Vagina (tissue), 2 donors: ENCODE results near the gene KLF3. TPM values are rescaled to one million over a fixed set of nuclear protein-coding genes. Genes with fewer than 3 reads are reported as not detected.

Source experiments
- DNase-seq, 2 donors: peaks; one replicate each; pipeline ENCODE4 v3.0.0-alpha.2; 2017; ENCODE audit errors: extremely low spot score in 2 of 2
- H3K27ac ChIP-seq: fragments of 200-600 bp; sonication (generic); one replicate; pipeline ENCODE4 v1.5.1; 2019
- H3K27me3 ChIP-seq: fragments of 200-600 bp; sonication (generic); one replicate; pipeline ENCODE4 v1.5.1; 2019
- H3K36me3 ChIP-seq, 2 donors: fragments of 200-600 bp; sonication (generic); one replicate each; pipeline ENCODE4 v1.5.1; 2017 to 2019
- H3K4me1 ChIP-seq: fragments of 200-600 bp; sonication (generic); one replicate; pipeline ENCODE4 v1.5.1; 2019
- H3K4me3 ChIP-seq, 2 donors: fragments of 200-600 bp; sonication (generic); 1 replicate in 1 of 2; 2 replicates in 1 of 2; pipeline ENCODE4 v1.5.1; 2016 to 2019
- H3K9me3 ChIP-seq: fragments of 200-600 bp; sonication (generic); one replicate; pipeline ENCODE4 v1.5.1; 2019
- POLR2A ChIP-seq, 2 donors: fragments of 450-650 bp; IDR thresholded peaks; one replicate each; pipeline ENCODE4 v1.6.1; 2017; ENCODE audit warnings: antibody characterized with exemption in 2 of 2, mild to moderate bottlenecking in 2 of 2, moderate library complexity in 2 of 2
- POLR2AphosphoS5 ChIP-seq, 2 donors: sonication (generic); formaldehyde crosslinking; IDR thresholded peaks; one replicate each; pipeline ENCODE4 v1.9.0; 2017; ENCODE audit warnings: antibody characterized with exemption in 2 of 2, mild to moderate bottlenecking in 2 of 2, low read depth in 1 of 2; ENCODE audit not compliant: insufficient read depth in 1 of 2
- intact Hi-C: fragments of 100-400 bp; cut with DNase I; formaldehyde crosslinking; loops from one replicate; pipeline ENCODE4 v1.15.1; 2023
- total RNA-seq: library from RNA; depleted of rRNA; stranded (reverse); fragments of >200 nt; gene quantifications from one replicate; pipeline ENCODE4 v1.2.3, GENCODE V29; 2016
- TF ChIP-seq, protein P1 (sequence below), 3 experiments: fragments of 450-650 bp in 2 of 3; fragments of 200-600 bp in 1 of 3; sonication (generic) in 1 of 3; IDR thresholded peaks; one replicate each; pipeline ENCODE4 v1.5.1; 2017 to 2019; ENCODE audit warnings: antibody characterized with exemption in 3 of 3, mild to moderate bottlenecking in 2 of 3, moderate library complexity in 2 of 3

KLF3 gene
- 85.4 TPM for total RNA-seq

DNA sequence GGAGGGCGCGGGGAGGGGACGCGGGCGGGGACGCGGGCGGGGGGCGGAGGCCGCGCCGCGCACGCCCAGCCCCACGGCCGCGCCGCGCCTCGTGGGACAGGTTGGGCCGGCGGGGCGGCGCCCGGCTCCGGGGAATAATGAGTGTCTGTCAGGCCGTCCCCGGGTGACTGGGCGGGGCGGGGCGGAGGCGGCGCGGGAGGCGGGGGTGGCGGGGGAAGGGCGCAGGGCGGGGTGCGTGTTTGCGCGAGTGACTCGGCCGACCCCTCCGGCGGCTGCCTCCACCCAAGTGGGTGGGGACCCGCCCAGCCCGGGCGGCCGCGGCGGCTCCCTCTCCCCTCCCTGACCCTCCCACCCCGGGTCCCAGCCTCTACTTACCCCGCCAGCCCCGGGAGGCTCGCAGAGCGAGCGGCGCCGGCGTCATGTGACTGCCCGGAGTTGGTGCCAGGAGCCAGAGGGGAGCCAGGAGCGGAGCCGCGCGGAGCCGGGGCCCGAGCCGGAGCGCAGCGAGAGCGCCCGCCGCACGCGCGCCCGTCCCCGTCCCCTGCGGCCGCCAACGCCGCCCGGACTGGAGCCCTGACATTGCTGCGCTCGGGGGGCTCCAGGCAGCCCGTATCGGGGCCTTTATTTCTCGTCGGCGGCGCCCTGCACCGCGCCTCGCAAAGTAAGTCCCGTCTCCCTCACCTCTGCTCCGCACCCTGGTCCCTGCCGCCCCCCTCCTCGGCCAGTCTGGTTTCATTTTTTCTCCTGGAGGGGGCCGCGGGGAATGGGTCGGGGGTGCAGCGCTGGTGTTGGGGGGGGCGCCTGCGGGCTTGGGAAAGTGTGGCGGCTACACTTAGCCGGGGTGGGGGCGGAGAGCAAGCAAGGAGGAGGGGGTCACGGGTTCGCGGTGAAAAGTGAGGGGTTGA, at the start of gene KLF3:
KLF3 (plus strand) TSS at position 399 of the 905 bp plus-strand sequence. CDS start 16,427 bp downstream, outside the sequence.
- Histone ChIP-seq H3K27ac (peak within 1 kb of the TSS; percentile 98), H3K27me3 (no peaks in the 10 kb centered on the region), H3K4me1 (peaks cover 44% of the 10 kb centered on the region), H3K9me3 (no peaks in the 10 kb centered on the region), H3K4me3 (peak within 1 kb of the TSS; percentile 88 to 90), H3K36me3 (no peaks in the 10 kb centered on the region)
- peak in 1 of 2 donors; percentile 85 for TF ChIP-seq POLR2A (IDR thresholded peaks at IDR 0.05)
- peak in 1 of 2 donors; percentile 76 for TF ChIP-seq POLR2AphosphoS5 (IDR thresholded peaks at IDR 0.05; ENCODE audit: insufficient read depth in 1 of 2, low read depth in 1 of 2)
- TF ChIP-seq, protein P1, sequence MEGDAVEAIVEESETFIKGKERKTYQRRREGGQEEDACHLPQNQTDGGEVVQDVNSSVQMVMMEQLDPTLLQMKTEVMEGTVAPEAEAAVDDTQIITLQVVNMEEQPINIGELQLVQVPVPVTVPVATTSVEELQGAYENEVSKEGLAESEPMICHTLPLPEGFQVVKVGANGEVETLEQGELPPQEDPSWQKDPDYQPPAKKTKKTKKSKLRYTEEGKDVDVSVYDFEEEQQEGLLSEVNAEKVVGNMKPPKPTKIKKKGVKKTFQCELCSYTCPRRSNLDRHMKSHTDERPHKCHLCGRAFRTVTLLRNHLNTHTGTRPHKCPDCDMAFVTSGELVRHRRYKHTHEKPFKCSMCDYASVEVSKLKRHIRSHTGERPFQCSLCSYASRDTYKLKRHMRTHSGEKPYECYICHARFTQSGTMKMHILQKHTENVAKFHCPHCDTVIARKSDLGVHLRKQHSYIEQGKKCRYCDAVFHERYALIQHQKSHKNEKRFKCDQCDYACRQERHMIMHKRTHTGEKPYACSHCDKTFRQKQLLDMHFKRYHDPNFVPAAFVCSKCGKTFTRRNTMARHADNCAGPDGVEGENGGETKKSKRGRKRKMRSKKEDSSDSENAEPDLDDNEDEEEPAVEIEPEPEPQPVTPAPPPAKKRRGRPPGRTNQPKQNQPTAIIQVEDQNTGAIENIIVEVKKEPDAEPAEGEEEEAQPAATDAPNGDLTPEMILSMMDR (IDR thresholded peaks at IDR 0.05) = no peak
- peak in 1 of 2 donors; percentile 97 for DNase-seq
- intact Hi-C loops = loop anchor here (5.0 to 10.0 kb wide), 2 partner anchors 279 to 347 kb away; no protein-coding TSS in a partner anchor

DNA sequence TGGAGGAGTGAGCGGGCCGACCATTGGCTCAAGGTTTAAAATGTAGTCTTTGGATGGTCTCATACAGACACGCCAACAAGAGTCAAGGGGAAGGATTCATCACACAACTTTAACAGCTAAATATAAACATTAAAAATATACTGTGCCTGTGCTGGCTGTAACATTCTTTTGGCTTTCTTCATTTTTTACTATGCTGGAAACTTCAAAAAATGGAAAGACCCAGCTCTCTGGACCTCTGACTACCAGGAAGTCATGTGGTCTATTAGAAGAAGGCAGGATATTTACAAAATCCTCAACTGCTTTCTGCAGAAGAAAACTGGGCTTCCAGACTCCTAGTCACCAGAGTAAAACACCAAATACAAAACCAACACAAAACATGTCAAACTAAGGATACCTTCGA, 49.8 kb upstream of the KLF3 start:
- TF ChIP-seq POLR2A (IDR thresholded peaks at IDR 0.05) = no peak
- TF ChIP-seq, protein P1 (IDR thresholded peaks at IDR 0.05) = no peak
- no peak for TF ChIP-seq POLR2AphosphoS5 (IDR thresholded peaks at IDR 0.05; ENCODE audit: insufficient read depth in 1 of 2, low read depth in 1 of 2)
- H3K27ac ChIP-seq = peak overlapping the region; percentile 46

DNA sequence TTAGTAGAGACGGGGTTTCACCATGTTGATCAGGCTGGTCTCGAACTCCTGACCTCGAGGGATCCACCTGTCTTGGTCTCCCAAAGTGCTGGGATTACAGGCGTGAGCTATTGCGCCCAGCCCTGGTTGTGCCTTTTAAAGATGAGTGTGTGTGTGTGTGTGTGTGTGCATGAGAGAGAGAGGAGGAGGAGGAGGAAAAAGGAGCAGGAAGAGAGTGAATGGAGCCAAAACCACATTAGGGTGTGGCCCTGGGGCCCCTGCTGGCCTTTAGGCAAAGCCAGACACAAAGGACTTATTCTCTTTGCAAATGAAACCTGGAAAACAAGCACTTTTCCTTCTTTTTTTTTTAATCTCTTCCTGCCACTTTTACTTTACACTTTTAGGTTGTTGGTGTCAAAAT, 48.2 kb upstream of the KLF3 start:
- no peaks in the 10 kb centered on the region for H3K9me3 ChIP-seq
- intact Hi-C loops = no loop called here
- H3K4me3 ChIP-seq = no peak overlapping the region
- TF ChIP-seq, protein P1 (IDR thresholded peaks at IDR 0.05) = no peak
- no peak for DNase-seq
- H3K36me3 ChIP-seq = no peaks in the 10 kb centered on the region
- peaks cover 41% of the 10 kb centered on the region for H3K4me1 ChIP-seq
- H3K27me3 ChIP-seq = no peaks in the 10 kb centered on the region
- no peak overlapping the region for H3K27ac ChIP-seq

More for the DNA sequence above, 49.8 kb upstream of the KLF3 start:
- Histone ChIP-seq H3K4me1 (peaks cover 44% of the 10 kb centered on the region), H3K27me3 (no peaks in the 10 kb centered on the region), H3K36me3 (no peaks in the 10 kb centered on the region), H3K9me3 (no peaks in the 10 kb centered on the region), H3K4me3 (no peak overlapping the region)
- no peak for DNase-seq
- intact Hi-C loops = no loop called here

DNA sequence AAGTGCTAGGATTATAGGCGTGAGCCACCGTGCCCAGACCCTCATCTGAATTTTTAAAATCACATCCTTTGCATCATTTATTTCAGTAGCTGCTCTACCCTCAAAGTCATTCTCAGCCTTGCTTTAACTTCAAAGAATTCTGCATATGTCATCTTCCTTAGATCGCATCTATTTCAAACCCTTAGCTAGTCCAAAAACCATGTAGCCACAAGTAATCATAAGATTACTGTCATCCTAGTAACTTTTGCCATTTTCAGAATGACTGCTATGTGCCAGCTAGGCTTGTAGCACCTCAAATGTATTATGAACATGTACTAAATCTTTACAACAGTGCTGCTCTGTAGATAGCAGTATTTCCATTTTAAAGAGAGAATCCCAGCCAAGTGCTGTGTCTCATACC, 45.5 kb upstream of the KLF3 start:
- no peak overlapping the region for H3K4me3 ChIP-seq
- H3K9me3 ChIP-seq = no peaks in the 10 kb centered on the region
- intact Hi-C loops = no loop called here
- TF ChIP-seq, protein P1 (IDR thresholded peaks at IDR 0.05) = no peak
- TF ChIP-seq POLR2AphosphoS5 (IDR thresholded peaks at IDR 0.05; ENCODE audit: insufficient read depth in 1 of 2, low read depth in 1 of 2) (no peak), POLR2A (IDR thresholded peaks at IDR 0.05) (no peak)
- no peaks in the 10 kb centered on the region for H3K36me3 ChIP-seq
- no peaks in the 10 kb centered on the region for H3K27me3 ChIP-seq
- H3K4me1 ChIP-seq = peaks cover 38% of the 10 kb centered on the region
- DNase-seq = no peak
- no peak overlapping the region for H3K27ac ChIP-seq

DNA sequence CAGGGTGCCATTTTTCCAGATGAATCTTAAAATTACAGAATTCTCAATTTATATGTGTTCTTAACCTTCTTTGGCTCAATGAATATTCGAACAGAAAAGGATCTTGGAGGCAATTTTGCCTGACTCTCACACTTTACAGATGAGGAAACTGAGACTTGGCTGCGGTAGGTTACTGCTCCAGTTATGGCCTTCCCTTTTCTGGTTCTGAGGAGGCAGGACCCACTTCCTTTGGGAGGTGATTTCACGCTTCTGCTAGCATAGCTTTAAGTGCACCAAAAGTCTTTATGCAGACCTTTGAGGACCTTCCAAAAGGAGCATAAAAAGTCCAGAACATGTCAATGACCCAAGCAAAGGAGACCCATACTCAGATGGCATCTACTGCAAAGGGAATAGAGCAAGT, 44.7 kb upstream of the KLF3 start:
- intact Hi-C loops = no loop called here
- Histone ChIP-seq H3K36me3 (no peaks in the 10 kb centered on the region), H3K9me3 (no peaks in the 10 kb centered on the region), H3K4me3 (no peak overlapping the region), H3K27me3 (no peaks in the 10 kb centered on the region), H3K4me1 (peaks cover 30% of the 10 kb centered on the region), H3K27ac (no peak overlapping the region)
- no peak for TF ChIP-seq POLR2A (IDR thresholded peaks at IDR 0.05)
- TF ChIP-seq, protein P1 (IDR thresholded peaks at IDR 0.05) = no peak
- no peak for TF ChIP-seq POLR2AphosphoS5 (IDR thresholded peaks at IDR 0.05; ENCODE audit: insufficient read depth in 1 of 2, low read depth in 1 of 2)
- no peak for DNase-seq
